SJCRH30 (cell line): ENCODE data around the gene UBR4. TPM values are rescaled to one million over a fixed set of nuclear protein-coding genes. Genes with fewer than 3 reads are reported as not detected.

ENCODE experiments used
- DNase-seq, 2 experiments: peaks; one replicate each; pipeline ENCODE4 v3.0.0-alpha.2; 2015 to 2020
- H3K27ac ChIP-seq: fragments of 250-450 bp; sonication (Bioruptor Pico); 2 replicates; pipeline ENCODE4 v1.5.1; 2020; ENCODE audit warnings: mild to moderate bottlenecking, moderate library complexity
- H3K27me3 ChIP-seq: fragments of 250-450 bp; sonication (Bioruptor Pico); 2 replicates; pipeline ENCODE4 v1.5.1; 2020; ENCODE audit warnings: mild to moderate bottlenecking, moderate library complexity
- H3K36me3 ChIP-seq: fragments of 250-450 bp; sonication (Bioruptor Pico); 2 replicates; pipeline ENCODE4 v1.5.1; 2020; ENCODE audit warnings: mild to moderate bottlenecking, moderate library complexity
- H3K4me1 ChIP-seq: fragments of 250-450 bp; sonication (Bioruptor Pico); 2 replicates; pipeline ENCODE4 v1.5.1; 2020; ENCODE audit warnings: mild to moderate bottlenecking, moderate library complexity
- H3K4me3 ChIP-seq: fragments of 250-450 bp; sonication (Bioruptor Pico); 2 replicates; pipeline ENCODE4 v1.5.1; 2020; ENCODE audit warnings: mild to moderate bottlenecking, moderate library complexity
- H3K9me3 ChIP-seq: fragments of 250-450 bp; sonication (Bioruptor Pico); replicated peaks from 2 replicates; pipeline ENCODE4 v1.5.1; 2020; ENCODE audit warnings: mild to moderate bottlenecking, moderate library complexity
- total RNA-seq: library from RNA; depleted of rRNA; stranded (reverse); fragments of >200 nt; shearing (Covaris generic); gene quantifications from 2 replicates; pipeline ENCODE4 v1.2.3, GENCODE V29; 2014

UBR4 gene
- total RNA-seq, 1 experiment from 2014 or later, result 96.7 TPM

GRCh38 chr1:19049798-19050197 lies 160.3 kb downstream of the UBR4 start:
- Histone ChIP-seq H3K27me3 (peaks cover 21% of the 10 kb centered on the region), H3K4me1 (peaks cover 3% of the 10 kb centered on the region), H3K9me3 (no peaks in the 10 kb centered on the region), H3K27ac (no peak overlapping the region), H3K36me3 (no peaks in the 10 kb centered on the region), H3K4me3 (no peak overlapping the region)
- DNase-seq, result no peak

GRCh38 chr1:19049128-19049768 lies 160.8 kb downstream of the UBR4 start:
- DNase-seq, result no peak
- no peak overlapping the region for H3K27ac ChIP-seq
- H3K4me3 ChIP-seq, result no peak overlapping the region
- no peaks in the 10 kb centered on the region for H3K9me3 ChIP-seq
- H3K36me3 ChIP-seq, result no peaks in the 10 kb centered on the region
- peaks cover 3% of the 10 kb centered on the region for H3K4me1 ChIP-seq
- H3K27me3 ChIP-seq, result peaks cover 19% of the 10 kb centered on the region

- Histone ChIP-seq H3K36me3 (no peaks in the 10 kb centered on the region), H3K27ac (no peak overlapping the region), H3K9me3 (no peaks in the 10 kb centered on the region), H3K4me3 (no peak overlapping the region), H3K27me3 (peaks cover 11% of the 10 kb centered on the region), H3K4me1 (no peaks in the 10 kb centered on the region)
- DNase-seq, result no peak
Measured at GRCh38 chr1:19046972-19047731, 162.9 kb downstream of the UBR4 start.

- H3K4me3 ChIP-seq, result no peak overlapping the region
- peaks cover 11% of the 10 kb centered on the region for H3K27me3 ChIP-seq
- H3K36me3 ChIP-seq, result no peaks in the 10 kb centered on the region
- no peak for DNase-seq
- no peaks in the 10 kb centered on the region for H3K9me3 ChIP-seq
- no peaks in the 10 kb centered on the region for H3K4me1 ChIP-seq
- no peak overlapping the region for H3K27ac ChIP-seq
Measured at GRCh38 chr1:19045898-19046880, 163.9 kb downstream of the UBR4 start.

- H3K27ac ChIP-seq, result no peak overlapping the region
Measured at GRCh38 chr1:19044975-19045831, 164.9 kb downstream of the UBR4 start.

GRCh38 chr1:19044471-19044870 lies 165.6 kb downstream of the UBR4 start:
- H3K9me3 ChIP-seq, result no peaks in the 10 kb centered on the region
- H3K27ac ChIP-seq, result no peak overlapping the region
- H3K4me1 ChIP-seq, result no peaks in the 10 kb centered on the region
- no peaks in the 10 kb centered on the region for H3K36me3 ChIP-seq
- peaks cover 15% of the 10 kb centered on the region for H3K27me3 ChIP-seq
- DNase-seq, result no peak
- H3K4me3 ChIP-seq, result no peak overlapping the region

More at GRCh38 chr1:19044975-19045831, 164.9 kb downstream of the UBR4 start:
- Histone ChIP-seq H3K36me3 (no peaks in the 10 kb centered on the region), H3K27me3 (peaks cover 11% of the 10 kb centered on the region), H3K4me1 (no peaks in the 10 kb centered on the region), H3K4me3 (no peak overlapping the region), H3K9me3 (no peaks in the 10 kb centered on the region)
- DNase-seq, result no peak

GRCh38 chr1:19043579-19044443 lies 166.3 kb downstream of the UBR4 start:
- Histone ChIP-seq H3K27me3 (peaks cover 15% of the 10 kb centered on the region), H3K9me3 (no peaks in the 10 kb centered on the region), H3K4me1 (no peaks in the 10 kb centered on the region), H3K36me3 (no peaks in the 10 kb centered on the region), H3K27ac (no peak overlapping the region), H3K4me3 (no peak overlapping the region)
- no peak for DNase-seq

GRCh38 chr1:19042675-19043578 lies 167.1 kb downstream of the UBR4 start:
- peaks cover 24% of the 10 kb centered on the region for H3K27me3 ChIP-seq
- DNase-seq, result no peak
- no peaks in the 10 kb centered on the region for H3K4me1 ChIP-seq
- no peak overlapping the region for H3K27ac ChIP-seq
- no peak overlapping the region for H3K4me3 ChIP-seq
- H3K36me3 ChIP-seq, result no peaks in the 10 kb centered on the region
- H3K9me3 ChIP-seq, result no peaks in the 10 kb centered on the region

- no peak overlapping the region for H3K4me3 ChIP-seq
- H3K36me3 ChIP-seq, result no peaks in the 10 kb centered on the region
- no peak overlapping the region for H3K27ac ChIP-seq
- no peak for DNase-seq
- no peaks in the 10 kb centered on the region for H3K4me1 ChIP-seq
- H3K9me3 ChIP-seq, result no peaks in the 10 kb centered on the region
- peaks cover 42% of the 10 kb centered on the region for H3K27me3 ChIP-seq
Measured at GRCh38 chr1:19040010-19040680, 169.9 kb downstream of the UBR4 start.

GRCh38 chr1:19038732-19039131 lies 171.3 kb downstream of the UBR4 start:
- Histone ChIP-seq H3K36me3 (no peaks in the 10 kb centered on the region), H3K27ac (no peak overlapping the region), H3K4me1 (peaks cover 2% of the 10 kb centered on the region; the same call in 1 of the 2 replicates), H3K27me3 (peaks cover 54% of the 10 kb centered on the region), H3K4me3 (no peak overlapping the region), H3K9me3 (no peaks in the 10 kb centered on the region)
- no peak for DNase-seq

- Histone ChIP-seq H3K36me3 (no peaks in the 10 kb centered on the region), H3K4me1 (peaks cover 7% of the 10 kb centered on the region; the same call in 1 of the 2 replicates), H3K4me3 (no peak overlapping the region), H3K27me3 (peaks cover 60% of the 10 kb centered on the region), H3K27ac (no peak overlapping the region), H3K9me3 (no peaks in the 10 kb centered on the region)
- no peak for DNase-seq
Measured at GRCh38 chr1:19038096-19038495, 172.0 kb downstream of the UBR4 start.

GRCh38 chr1:19037659-19038058 lies 172.4 kb downstream of the UBR4 start:
- no peaks in the 10 kb centered on the region for H3K36me3 ChIP-seq
- peaks cover 7% of the 10 kb centered on the region; the same call in 1 of the 2 replicates for H3K4me1 ChIP-seq
- peaks cover 63% of the 10 kb centered on the region for H3K27me3 ChIP-seq
- H3K9me3 ChIP-seq, result no peaks in the 10 kb centered on the region
- H3K4me3 ChIP-seq, result no peak overlapping the region
- no peak for DNase-seq
- H3K27ac ChIP-seq, result no peak overlapping the region
